Astrocyte (in vitro differentiated cells and primary cell): ENCODE data around the gene UGT1A9. TPM values are rescaled to one million over a fixed set of nuclear protein-coding genes. Genes with fewer than 3 reads are reported as not detected.
"Not testable (repeated sequence)": the region's sequence is repeated elsewhere in the genome, so short reads cannot be mapped to it uniquely, and the experiment has no call there.

ENCODE experiments used
- DNase-seq: peaks from one replicate; pipeline ENCODE4 v3.0.0-alpha.2; 2010; ENCODE audit warnings: low read depth
- FAIRE-seq: peaks from 2 replicates; lab custom pipeline; 2011; peaks lifted over from hg19 to GRCh38; lab: Jason Lieb, UNC
- H2AFZ ChIP-seq: 2 replicates; pipeline ENCODE4 v1.6.0; 2012; ENCODE audit warnings: low read depth, low read length, inconsistent platforms
- H3K27ac ChIP-seq: 2 replicates; pipeline ENCODE4 v1.5.1; 2011; ENCODE audit warnings: low read depth, low read length, inconsistent platforms
- H3K27me3 ChIP-seq: 2 replicates; pipeline ENCODE4 v1.6.0; 2011; ENCODE audit warnings: low read length, inconsistent platforms; ENCODE audit not compliant: insufficient read depth
- H3K36me3 ChIP-seq: 2 replicates; pipeline ENCODE4 v1.5.1; 2011; ENCODE audit warnings: low read length, inconsistent platforms; ENCODE audit not compliant: insufficient read depth
- H3K4me1 ChIP-seq: 2 replicates; pipeline ENCODE4 v1.5.1; 2011; ENCODE audit warnings: low read length, inconsistent platforms; ENCODE audit not compliant: insufficient read depth
- H3K4me2 ChIP-seq: 2 replicates; pipeline ENCODE4 v1.6.0; 2012; ENCODE audit warnings: low read length, inconsistent platforms
- H3K4me3 ChIP-seq: 2 replicates; pipeline ENCODE4 v1.5.1; 2011; ENCODE audit warnings: low read depth, mild to moderate bottlenecking, low read length, inconsistent platforms; ENCODE audit not compliant: insufficient read depth
- H3K79me2 ChIP-seq: 2 replicates; pipeline ENCODE4 v1.6.0; 2012; ENCODE audit warnings: mild to moderate bottlenecking, low read length, inconsistent platforms; ENCODE audit not compliant: insufficient read depth
- H3K9ac ChIP-seq: 2 replicates; pipeline ENCODE4 v1.6.0; 2012; ENCODE audit warnings: mild to moderate bottlenecking, low read length, inconsistent platforms
- H3K9me3 ChIP-seq: 2 replicates; pipeline ENCODE4 v1.5.1; 2012; ENCODE audit warnings: low read depth, mild to moderate bottlenecking, low read length, inconsistent platforms; ENCODE audit not compliant: insufficient read depth
- H4K20me1 ChIP-seq: 2 replicates; pipeline ENCODE4 v1.6.0; 2012; ENCODE audit warnings: low read length, inconsistent platforms; ENCODE audit not compliant: insufficient read depth
- H3K27ac Mint-ChIP-seq: one replicate; pipeline ENCODE4 v1.8.0; 2021; ENCODE audit warnings: mild to moderate bottlenecking, mixed read lengths; ENCODE audit not compliant: unreplicated experiment
- H3K27me3 Mint-ChIP-seq: one replicate; pipeline ENCODE4 v1.8.0; 2021; ENCODE audit warnings: low read depth, mixed read lengths; ENCODE audit not compliant: unreplicated experiment
- H3K36me3 Mint-ChIP-seq: one replicate; pipeline ENCODE4 v1.8.0; 2021; ENCODE audit warnings: low read depth, mixed read lengths; ENCODE audit not compliant: unreplicated experiment
- H3K4me1 Mint-ChIP-seq: one replicate; pipeline ENCODE4 v1.8.0; 2021; ENCODE audit warnings: low read depth, mixed read lengths; ENCODE audit not compliant: unreplicated experiment
- H3K4me3 Mint-ChIP-seq: one replicate; pipeline ENCODE4 v1.8.0; 2021; ENCODE audit warnings: mild to moderate bottlenecking, moderate library complexity, mixed read lengths; ENCODE audit not compliant: unreplicated experiment
- H3K9me3 Mint-ChIP-seq: one replicate; pipeline ENCODE4 v1.8.0; 2021; ENCODE audit warnings: mild to moderate bottlenecking, mixed read lengths; ENCODE audit not compliant: unreplicated experiment
- EZH2 ChIP-seq: IDR thresholded peaks from 2 replicates; pipeline ENCODE4 v1.6.1; 2012; ENCODE audit warnings: mild to moderate bottlenecking, low read length, inconsistent platforms; ENCODE audit not compliant: insufficient read depth
- total RNA-seq: library from RNA; stranded (reverse); gene quantifications from 2 replicates; pipeline ENCODE4 v1.2.1, GENCODE V29; 2021
- TF ChIP-seq, protein P1 (sequence below): IDR thresholded peaks from 2 replicates; pipeline ENCODE4 v1.5.1; 2011; ENCODE audit warnings: low read depth, mild to moderate bottlenecking, inconsistent platforms, low read length, moderate library complexity; ENCODE audit not compliant: insufficient read depth

The UGT1A9 gene
- total RNA-seq, 1 donor from 2014 or later = not detected

DNA sequence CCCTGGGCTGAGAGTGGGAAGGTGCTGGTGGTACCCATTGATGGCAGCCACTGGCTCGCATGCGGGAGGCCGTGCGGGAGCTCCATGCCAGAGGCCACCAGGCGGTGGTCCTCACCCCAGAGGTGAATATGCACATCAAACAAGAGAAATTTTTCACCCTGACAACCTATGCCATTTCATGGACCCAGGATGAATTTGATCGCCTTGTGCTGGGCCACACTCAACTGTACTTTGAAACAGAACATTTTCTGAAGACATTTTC lies 75.5 kb downstream of the UGT1A9 start:
- peaks cover 19% of the 10 kb centered on the region for H3K9me3 Mint-ChIP-seq
- Histone ChIP-seq H4K20me1 (no peaks in the 10 kb centered on the region), H3K4me2 (no peak overlapping the region), H3K27me3 (no peaks in the 10 kb centered on the region), H3K79me2 (no peaks in the 10 kb centered on the region), H3K4me3 (no peak overlapping the region), H2AFZ (no peak overlapping the region), H3K4me1 (no peaks in the 10 kb centered on the region), H3K9ac (no peak overlapping the region), H3K36me3 (no peaks in the 10 kb centered on the region), H3K27ac (no peak overlapping the region), H3K9me3 (no peaks in the 10 kb centered on the region)
- H3K27me3 Mint-ChIP-seq = peaks cover 21% of the 10 kb centered on the region
- DNase-seq (no peak), FAIRE-seq (no peak)
- H3K36me3 Mint-ChIP-seq = no peaks in the 10 kb centered on the region
- no peak overlapping the region for H3K27ac Mint-ChIP-seq
- H3K4me3 Mint-ChIP-seq = no peak overlapping the region
- H3K4me1 Mint-ChIP-seq = no peaks in the 10 kb centered on the region
- no peak for TF ChIP-seq EZH2

DNA sequence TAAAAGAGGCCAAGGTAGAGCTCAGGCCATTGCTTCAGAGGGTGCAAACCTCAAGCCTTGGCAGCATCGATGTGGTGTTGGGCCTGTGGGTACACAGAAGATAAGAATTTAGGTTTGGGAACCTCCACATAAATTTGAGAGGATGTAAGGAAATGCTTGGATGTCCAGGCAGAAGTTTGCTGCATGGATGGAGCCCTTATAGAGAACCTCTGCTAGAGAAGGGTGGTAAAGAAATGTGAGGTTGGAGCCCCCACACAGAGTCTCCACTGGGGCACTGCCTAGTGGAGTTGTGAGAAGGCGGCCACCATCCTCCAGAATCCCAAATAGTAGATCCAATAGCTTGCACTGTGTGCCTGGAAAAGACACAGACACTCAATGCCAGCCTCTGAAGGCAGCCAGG lies 79.0 kb downstream of the UGT1A9 start:
- Mint-ChIP-seq H3K9me3 (peaks cover 20% of the 10 kb centered on the region), H3K27me3 (peaks cover 16% of the 10 kb centered on the region)
- not testable (repeated sequence) for H3K27ac Mint-ChIP-seq, H3K79me2 ChIP-seq, H3K36me3 Mint-ChIP-seq, H3K4me1 Mint-ChIP-seq, DNase-seq, H3K4me3 Mint-ChIP-seq, H3K4me2 ChIP-seq, H2AFZ ChIP-seq, H3K4me1 ChIP-seq, H3K36me3 ChIP-seq, H3K9ac ChIP-seq, H3K27ac ChIP-seq, H4K20me1 ChIP-seq, FAIRE-seq, H3K4me3 ChIP-seq, H3K27me3 ChIP-seq, H3K9me3 ChIP-seq

- H3K4me1 ChIP-seq, H3K27ac Mint-ChIP-seq, H3K4me1 Mint-ChIP-seq, H3K4me3 Mint-ChIP-seq, H3K4me3 ChIP-seq, H3K4me2 ChIP-seq, H2AFZ ChIP-seq, H3K27me3 ChIP-seq, H3K9me3 ChIP-seq, DNase-seq, H3K27ac ChIP-seq, H3K36me3 Mint-ChIP-seq, H4K20me1 ChIP-seq, H3K9ac ChIP-seq, H3K36me3 ChIP-seq, H3K79me2 ChIP-seq: not testable (repeated sequence)
- Mint-ChIP-seq H3K9me3 (peaks cover 20% of the 10 kb centered on the region), H3K27me3 (peaks cover 14% of the 10 kb centered on the region)
- peak; percentile 55 for FAIRE-seq
These were observed 79.7 kb downstream of the UGT1A9 start for GRCh38 chr2:233751212-233752009.

- DNase-seq (no peak), FAIRE-seq (no peak)
- Histone ChIP-seq H3K36me3 (no peaks in the 10 kb centered on the region), H3K4me1 (no peaks in the 10 kb centered on the region), H3K9me3 (no peaks in the 10 kb centered on the region), H3K79me2 (no peaks in the 10 kb centered on the region), H3K9ac (no peak overlapping the region), H3K4me3 (no peak overlapping the region), H3K27me3 (peaks cover 5% of the 10 kb centered on the region), H3K4me2 (no peak overlapping the region), H3K27ac (no peak overlapping the region), H4K20me1 (no peaks in the 10 kb centered on the region), H2AFZ (no peak overlapping the region)
- Mint-ChIP-seq H3K27me3 (peaks cover 12% of the 10 kb centered on the region), H3K4me1 (no peaks in the 10 kb centered on the region), H3K27ac (no peak overlapping the region), H3K4me3 (no peak overlapping the region), H3K36me3 (no peaks in the 10 kb centered on the region), H3K9me3 (peaks cover 13% of the 10 kb centered on the region)
- TF ChIP-seq, protein P1, sequence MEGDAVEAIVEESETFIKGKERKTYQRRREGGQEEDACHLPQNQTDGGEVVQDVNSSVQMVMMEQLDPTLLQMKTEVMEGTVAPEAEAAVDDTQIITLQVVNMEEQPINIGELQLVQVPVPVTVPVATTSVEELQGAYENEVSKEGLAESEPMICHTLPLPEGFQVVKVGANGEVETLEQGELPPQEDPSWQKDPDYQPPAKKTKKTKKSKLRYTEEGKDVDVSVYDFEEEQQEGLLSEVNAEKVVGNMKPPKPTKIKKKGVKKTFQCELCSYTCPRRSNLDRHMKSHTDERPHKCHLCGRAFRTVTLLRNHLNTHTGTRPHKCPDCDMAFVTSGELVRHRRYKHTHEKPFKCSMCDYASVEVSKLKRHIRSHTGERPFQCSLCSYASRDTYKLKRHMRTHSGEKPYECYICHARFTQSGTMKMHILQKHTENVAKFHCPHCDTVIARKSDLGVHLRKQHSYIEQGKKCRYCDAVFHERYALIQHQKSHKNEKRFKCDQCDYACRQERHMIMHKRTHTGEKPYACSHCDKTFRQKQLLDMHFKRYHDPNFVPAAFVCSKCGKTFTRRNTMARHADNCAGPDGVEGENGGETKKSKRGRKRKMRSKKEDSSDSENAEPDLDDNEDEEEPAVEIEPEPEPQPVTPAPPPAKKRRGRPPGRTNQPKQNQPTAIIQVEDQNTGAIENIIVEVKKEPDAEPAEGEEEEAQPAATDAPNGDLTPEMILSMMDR = no peak
- no peak for TF ChIP-seq EZH2
These were observed 83.3 kb downstream of the UGT1A9 start for GRCh38 chr2:233754872-233755611.
